Brain pericyte (primary cell): ENCODE results near the gene SLC3A2.

Source experiments
- DNase-seq: peaks from one replicate; pipeline ENCODE4 v3.0.0-alpha.2; 2012; ENCODE audit warnings: low read depth, low spot score

SLC3A2 gene

GRCh38 chr11:62880231-62880802 is 379 bp upstream of the SLC3A2 start:
- no peak for DNase-seq

DNA sequence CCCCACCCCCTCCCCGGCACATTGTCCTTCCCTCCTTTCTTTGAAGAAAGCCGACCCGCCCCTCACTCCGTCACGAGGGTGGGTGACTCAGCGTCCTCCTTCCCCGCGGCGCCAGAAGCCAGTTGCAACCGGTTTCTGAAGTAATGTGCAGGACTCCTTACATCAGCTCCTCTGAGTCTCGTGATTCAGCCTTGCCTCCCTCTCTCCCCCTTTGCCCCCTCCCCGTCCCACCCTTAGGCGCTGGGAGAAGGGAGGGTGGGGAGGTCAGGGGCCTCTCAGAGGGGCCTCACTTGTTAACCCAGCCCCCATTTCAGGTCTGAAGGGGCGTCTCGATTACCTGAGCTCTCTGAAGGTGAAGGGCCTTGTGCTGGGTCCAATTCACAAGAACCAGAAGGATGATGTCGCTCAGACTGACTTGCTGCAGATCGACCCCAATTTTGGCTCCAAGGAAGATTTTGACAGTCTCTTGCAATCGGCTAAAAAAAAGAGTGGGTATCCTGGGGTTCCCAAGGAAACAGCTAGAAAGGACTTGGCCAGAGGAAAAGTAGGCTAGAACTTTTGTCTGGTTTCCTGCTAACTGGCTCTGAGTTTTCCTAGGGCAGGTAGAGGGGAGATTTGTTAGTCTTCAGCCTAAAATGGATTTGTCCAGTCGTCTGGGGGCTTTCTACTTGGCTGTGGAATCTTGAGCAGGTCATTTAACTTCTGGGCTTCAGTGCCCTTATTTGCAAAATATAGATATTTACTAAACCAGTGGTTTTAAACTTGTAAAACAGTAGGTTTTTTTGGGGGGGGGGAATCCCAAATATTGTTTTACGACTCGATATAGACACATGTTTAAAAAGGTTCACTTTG is 1.1 kb downstream of the SLC3A2 start:
- peak; percentile 86 for DNase-seq

DNA sequence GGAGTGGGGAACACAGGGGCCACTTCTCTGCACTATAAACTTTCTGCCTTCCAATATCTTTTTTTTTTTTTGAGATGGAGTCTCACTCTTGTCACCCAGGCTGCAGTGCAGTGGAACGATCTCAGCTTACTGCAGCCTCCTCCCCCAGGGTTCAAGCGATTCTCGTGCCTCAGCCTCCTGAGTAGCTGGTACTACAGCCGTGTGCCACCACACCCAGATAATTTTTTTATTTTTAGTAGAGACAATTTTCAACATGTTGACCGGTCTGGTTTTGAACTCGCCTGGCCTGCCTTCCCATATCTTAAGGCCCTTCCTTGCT is 1.7 kb downstream of the SLC3A2 start:
- no peak for DNase-seq

DNA sequence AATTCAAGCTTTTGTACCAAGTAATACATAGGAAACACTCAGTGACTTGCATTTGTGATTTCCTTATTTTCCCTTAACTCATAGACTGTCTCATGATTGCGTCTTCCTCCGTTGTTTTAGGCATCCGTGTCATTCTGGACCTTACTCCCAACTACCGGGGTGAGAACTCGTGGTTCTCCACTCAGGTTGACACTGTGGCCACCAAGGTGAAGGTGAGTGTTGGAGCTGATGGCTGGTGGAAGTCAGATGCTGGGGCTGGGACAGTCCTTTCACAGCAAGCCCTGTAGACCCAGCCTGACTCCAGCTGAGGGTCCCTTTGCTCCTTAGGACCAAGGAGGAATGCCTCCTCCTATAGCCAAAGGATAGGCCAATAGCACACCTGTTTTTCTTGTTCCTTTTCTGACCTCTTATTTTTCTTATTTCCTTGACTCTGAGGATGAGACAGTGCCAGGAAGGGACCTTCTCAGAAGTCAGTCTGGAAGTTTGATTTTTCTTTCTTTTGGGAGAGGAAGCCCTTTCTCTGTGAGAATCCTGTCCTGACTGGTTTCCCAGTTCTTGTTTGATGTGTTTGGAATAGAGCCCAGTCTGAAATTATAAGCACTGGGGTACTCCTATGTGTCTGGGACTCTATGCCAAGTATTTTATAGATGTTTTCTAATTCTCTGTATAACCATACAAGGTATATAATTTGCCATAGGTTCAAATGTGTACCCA is 2.2 kb downstream of the SLC3A2 start:
- no peak for DNase-seq

DNA sequence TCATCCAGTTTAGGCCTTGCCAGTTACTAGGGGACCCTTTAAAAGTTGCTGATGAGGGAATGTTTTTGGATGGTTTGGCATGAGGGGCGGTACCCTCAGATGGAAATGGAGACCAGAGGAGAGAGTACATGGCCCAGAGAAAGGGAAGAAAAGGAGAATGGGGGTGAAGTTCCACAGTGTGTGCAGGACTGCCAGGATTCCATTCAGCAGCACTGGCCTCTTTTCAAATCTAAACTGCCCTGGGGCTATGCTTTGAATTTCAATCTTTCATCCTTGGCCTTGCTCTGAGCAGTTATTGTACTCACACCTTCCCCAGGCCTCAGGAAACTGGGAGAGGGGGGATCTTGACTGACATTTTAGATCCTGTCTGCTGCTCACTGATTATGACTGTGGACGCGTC is 3.0 kb downstream of the SLC3A2 start:
- DNase-seq = no peak

- DNase-seq = no peak
Observed at GRCh38 chr11:62885137-62885750, 4.5 kb downstream of the SLC3A2 start.

DNA sequence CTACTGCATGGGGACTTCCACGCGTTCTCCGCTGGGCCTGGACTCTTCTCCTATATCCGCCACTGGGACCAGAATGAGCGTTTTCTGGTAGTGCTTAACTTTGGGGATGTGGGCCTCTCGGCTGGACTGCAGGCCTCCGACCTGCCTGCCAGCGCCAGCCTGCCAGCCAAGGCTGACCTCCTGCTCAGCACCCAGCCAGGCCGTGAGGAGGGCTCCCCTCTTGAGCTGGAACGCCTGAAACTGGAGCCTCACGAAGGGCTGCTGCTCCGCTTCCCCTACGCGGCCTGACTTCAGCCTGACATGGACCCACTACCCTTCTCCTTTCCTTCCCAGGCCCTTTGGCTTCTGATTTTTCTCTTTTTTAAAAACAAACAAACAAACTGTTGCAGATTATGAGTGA is 7.7 kb downstream of the SLC3A2 start:
- DNase-seq = no peak

DNA sequence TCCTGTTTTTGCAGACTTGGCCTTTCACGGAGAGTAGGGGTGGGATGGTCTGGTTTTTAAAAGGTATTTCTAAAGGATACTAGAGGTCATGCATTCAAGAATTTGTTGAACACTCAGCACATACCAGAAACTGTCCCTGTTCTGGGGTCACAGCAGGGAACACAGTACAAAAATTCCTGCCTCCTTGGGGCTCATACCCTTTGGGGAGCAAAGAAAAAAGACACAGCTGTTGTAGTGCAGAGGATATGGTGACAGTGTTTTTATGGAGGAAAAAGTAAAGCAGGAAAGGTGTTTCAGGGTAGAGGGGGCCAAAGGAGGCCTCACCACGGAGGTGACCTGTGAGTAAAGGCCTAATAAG is 8.4 kb downstream of the SLC3A2 start:
- no peak for DNase-seq

DNA sequence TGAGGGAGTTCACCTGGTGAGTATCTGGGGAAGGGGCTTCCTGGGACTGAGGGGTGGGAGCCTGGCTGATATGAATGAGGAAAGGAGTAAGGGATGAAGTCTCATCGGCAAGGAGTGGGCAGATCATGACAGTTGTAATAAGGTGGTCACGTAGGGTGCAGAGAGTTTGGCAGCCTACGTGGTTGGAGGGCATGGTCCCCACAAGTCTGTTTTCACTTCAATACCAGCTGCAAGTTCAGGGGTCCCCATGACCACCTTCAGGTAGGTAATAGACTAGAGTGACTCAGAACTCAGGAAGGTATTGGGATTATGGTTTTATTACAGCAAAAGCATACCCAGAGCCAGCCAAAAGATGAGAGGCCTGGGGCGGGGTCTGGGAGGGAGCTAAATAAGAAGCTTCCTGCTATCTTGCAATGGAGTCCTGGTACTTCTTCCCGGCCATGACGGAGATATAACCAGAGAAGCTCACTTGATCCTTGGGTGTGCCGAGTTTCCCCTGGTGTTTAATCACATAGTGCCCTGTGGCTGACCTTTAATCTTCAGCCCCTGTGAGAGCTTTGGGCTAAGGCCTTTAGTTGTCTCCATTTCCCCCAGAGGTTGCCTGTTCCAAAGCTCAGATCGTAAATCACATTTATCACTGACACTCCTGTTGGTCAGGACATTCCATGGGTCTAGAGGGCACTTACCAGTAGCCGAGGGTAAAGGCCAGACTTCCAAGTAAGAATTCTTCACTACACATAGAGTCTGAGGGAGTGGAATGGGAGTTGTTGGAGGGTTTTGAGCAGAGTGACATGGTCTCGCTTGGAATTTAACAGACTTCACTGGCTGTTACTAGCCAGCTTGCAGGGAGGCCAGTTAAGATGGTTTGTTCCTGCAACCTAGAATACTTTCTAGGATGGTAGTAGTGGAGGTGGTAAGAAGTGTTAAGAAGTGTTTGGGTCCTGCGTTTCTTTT is 9.1 kb downstream of the SLC3A2 start:
- DNase-seq = no peak

DNA sequence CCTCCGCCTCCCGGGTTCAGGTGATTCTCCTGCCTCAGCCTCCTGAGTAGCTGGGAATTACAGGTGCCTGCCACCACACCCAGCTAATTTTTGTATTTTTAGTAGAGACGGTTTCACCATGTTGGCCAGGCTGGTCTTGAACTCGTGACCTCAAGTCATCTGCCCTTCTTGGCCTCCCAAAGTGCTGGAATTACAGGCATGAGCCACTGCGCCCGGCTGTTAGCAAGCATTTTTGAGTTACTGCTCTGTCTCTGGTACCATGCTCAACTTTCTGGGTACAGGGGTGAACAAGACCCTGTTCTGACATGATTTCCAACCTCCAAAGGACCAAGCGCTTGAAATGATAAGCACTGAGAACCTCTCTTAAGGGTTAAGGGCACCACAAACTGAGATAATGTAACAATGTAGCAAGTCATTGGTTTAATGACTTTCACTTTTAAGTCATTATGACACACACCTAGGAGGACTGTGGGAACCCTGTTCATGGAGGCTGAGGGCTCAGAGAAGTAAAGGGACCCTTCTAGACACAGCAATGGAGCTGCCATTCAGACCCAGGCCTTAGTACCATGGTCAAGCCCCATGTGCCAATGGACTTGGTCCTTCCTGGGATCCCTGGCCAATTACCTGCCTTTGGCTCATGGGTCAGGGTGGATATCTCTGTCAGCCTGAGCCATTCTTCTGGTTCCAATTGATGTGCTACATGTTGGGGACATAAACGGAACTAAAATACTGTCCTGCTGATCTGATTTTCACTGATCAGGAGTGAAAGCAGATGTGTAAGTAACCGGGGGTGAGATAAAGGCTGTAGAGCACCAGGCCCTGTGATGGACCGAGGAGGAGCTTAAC is 11.6 kb downstream of the SLC3A2 start:
- DNase-seq = no peak

- no peak for DNase-seq
Observed at GRCh38 chr11:62895501-62895900, 14.8 kb downstream of the SLC3A2 start.

GRCh38 chr11:62896049-62896448 is 15.4 kb downstream of the SLC3A2 start:
- no peak for DNase-seq

DNA sequence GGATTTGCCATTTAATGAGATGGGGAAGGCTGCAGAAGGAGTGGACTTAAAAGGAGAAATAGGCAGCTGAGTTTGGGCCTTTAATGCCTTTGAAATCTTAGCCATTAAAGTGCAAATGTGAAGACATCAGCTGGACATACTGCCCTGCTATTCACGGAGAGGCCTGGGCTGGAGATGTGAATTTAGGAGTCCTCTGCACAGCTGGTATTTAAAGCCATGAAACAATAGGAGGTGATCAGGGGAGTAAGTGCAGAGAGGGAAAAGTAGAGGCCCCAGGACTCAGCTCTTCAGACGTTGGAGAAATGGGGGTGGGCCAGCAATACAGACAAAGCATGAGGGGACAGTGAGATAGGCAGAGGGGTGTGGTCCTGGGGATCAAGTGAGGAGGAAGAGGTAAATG is 16.6 kb downstream of the SLC3A2 start:
- no peak for DNase-seq

- no peak for DNase-seq
Observed at GRCh38 chr11:62898027-62898426, 17.3 kb downstream of the SLC3A2 start.

DNA sequence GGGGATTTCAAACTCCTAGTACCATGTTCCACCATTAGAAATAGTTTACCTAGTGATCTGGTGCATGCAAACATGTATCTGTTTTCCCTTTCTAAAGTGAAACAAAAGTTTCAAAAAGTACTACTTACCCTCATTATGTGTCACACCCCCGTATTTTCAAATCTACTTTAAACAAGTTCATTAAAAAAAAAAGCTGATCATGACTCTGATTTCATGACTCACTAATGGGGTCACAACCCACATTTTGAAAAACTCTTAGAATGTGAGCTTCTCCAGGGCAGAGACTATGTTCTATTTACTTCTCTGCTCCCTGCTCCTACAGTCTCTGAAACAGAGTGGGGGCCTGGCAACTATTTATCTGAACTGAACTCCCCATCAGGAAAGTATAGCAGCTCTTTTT is 22.2 kb downstream of the SLC3A2 start:
- no peak for DNase-seq

GRCh38 chr11:62905296-62905695 is 24.6 kb downstream of the SLC3A2 start:
- no peak for DNase-seq

DNA sequence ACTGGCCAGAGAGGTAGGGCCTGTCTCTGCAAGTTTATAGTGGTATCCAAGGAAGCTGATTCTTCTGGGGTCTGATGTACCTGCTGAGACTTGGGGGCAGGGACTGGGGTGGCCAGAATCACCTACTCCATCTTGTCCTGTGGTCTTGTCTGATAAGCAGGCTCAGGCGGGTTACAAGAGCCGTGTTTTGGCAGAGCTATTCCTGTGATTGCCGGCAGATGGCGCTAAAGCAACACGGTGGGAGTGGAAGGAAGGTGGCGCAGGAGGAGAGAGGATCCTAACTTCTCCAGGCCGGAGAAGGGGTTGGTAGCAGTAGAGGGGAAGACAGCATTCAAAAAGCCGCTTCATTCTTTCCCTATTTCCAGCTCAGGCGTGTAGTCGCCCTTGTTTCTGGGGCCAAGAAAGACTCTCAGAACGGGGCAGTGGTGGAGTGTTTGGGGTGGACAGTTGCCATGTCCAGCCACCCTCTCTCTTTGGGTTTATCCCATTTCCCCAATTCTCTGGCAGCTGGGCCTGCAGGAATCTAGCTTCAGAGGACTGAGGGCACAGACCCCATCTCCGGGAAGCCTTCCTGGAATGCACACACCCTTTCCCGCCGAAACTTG is 25.3 kb downstream of the SLC3A2 start:
- peak; percentile 72 for DNase-seq

DNA sequence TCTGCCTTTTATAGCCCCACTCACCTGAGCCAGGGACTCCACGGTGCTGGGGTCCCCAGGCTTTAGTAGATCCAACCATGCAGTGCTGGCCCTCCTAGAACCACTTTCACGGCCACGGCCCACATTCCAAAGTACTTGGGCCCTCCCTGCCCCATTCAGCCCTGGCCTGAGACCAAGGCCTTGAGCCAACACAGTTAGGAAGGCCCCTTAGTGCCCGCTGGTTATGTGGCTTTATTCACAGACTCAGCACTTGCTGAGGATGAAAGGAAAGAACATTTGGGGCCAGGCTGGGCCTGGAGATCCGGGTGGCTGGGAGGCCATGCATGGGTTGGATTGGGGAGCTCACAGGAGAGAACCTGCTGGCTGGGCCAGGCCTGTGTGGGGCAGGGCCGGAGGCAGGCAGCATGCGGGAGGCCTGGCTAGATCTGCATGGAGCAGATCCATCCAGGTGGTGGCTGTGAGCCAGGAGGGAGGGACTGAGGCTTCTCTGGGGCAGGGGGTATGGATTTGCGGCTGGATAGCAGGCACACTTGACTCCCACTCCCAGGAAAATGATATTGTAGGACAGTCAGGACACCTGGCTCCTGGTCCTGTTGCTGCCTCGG is 27.9 kb downstream of the SLC3A2 start:
- DNase-seq = no peak

GRCh38 chr11:62909107-62909894 is 28.6 kb downstream of the SLC3A2 start:
- peak; percentile 16 for DNase-seq
